Mesenteric fat pad (tissue), 1 donor: ENCODE results near the gene ARSI. TPM values are rescaled to one million over a fixed set of nuclear protein-coding genes. Genes with fewer than 3 reads are reported as not detected.
"Not testable (repeated sequence)": the region's sequence is repeated elsewhere in the genome, so short reads cannot be mapped to it uniquely, and the experiment has no call there.

Experiments
- DNase-seq: peaks from one replicate; pipeline ENCODE4 v3.0.0-alpha.2; 2020; ENCODE audit warnings: low spot score
- total RNA-seq: library from RNA; stranded (reverse); fragmentation: NEBNext Ultra II Directional; extraction: Animal tissue kit (Norgen Biotek cat#: 25700); gene quantifications from one replicate; pipeline ENCODE4 v1.2.1, GENCODE V29; 2021
- donor health status: DM: yes; HTN: yes; CAD: no.

The ARSI gene
- total RNA-seq, 1 donor from 2014 or later: 0.58 TPM

DNA sequence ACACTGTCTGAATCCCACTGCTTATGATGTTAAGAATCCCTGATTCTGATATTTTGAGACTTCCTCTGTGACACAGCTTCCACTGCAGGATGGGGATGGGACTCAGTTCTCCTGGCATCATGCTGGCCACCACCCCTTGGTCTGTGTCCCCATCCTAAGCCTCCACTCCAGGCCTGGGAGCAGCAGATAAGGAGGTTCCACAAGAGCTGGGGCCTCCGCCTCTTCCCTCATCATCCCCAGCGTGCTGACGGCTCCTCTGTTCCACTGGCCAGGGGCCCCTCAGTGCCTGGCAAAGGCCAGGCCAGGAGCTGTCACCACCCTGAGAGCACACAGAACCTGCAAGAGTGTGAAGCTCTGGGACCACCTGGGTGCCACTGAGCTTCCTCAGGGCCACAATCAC, 53.8 kb downstream of the ARSI start:
- no peak for DNase-seq

DNA sequence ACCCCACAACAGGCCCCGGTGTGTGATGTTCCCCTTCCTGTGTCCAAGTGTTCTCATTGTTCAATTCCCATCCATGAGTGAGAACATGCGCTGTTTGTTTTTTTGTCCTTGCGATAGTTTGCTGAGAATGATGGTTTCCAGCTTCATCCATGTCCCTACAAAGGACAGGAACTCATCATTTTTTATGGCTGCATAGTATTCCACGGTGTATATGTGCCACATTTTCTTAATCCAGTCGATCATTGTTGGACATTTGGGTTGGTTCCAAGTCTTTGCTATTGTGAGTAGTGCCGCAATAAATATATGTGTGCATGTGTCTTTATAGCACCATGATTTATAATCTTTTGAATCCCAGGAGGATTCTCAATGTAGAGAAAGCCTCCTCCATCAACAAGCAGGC, 54.2 kb downstream of the ARSI start:
- DNase-seq: not testable (repeated sequence)

DNA sequence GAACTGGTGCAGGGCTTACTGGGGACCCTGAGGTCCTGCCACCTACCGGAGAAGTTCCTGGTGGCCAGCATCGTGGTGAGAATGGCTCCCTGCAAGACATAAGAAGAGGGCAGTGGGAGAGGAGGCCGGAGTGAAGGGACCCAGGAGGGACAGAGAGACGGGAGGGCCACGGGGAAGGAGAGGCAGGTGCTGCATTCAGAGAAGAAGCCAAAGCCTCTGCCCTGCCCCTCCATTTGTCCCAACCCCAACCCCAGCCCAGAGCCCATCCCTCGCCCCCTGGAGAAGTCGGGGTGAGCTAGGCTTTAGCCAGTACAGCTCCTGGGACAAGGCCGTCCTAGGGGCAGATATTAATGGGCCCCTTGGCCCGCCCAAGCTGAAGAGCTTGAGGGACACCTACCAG, 55.0 kb downstream of the ARSI start:
- DNase-seq: no peak

DNA sequence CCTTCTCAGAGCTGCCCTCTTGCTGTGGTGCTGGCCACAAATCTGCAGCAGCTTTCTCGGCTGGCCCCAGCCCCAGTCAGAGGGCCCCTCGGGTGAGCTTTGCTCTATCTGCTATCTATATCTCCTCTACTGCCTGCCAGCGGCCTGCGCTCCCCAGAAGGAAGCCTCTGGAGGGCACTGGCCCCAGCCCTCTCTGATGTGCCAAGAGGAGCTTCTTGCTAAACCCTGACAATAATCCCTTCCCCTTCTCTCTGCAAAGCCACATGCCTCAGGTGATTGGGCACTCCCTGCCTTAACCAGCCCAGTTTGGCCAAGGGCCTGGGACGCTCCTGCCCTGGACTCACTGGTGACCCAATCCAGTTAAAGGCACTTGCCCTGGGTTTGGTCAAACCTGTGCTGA, 55.9 kb downstream of the ARSI start:
- no peak for DNase-seq

DNA sequence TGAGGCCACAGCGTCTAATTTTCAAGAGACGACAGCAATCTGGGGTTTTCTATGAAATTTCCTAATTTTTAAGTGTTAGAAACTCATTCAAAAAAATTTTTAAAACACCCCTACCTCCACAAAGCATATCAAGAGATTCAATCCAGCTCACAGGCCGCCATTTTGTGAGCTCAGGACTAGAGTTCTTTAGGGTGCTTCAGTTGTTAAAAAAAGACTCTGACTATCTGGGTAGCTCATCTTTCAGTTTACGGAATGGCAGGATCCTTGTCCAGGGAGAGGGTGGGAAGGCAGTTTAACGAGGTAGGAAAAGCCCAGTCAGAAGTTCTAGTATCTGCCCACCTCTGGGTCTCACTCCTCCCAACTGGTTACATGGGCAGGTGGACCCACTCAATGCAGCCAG, 56.3 kb downstream of the ARSI start:
- no peak for DNase-seq

Other genes with a start within 250 kb of the ARSI start
- gene CSF1R, start 216.4 kb downstream of the ARSI start, total RNA-seq: 58.6 TPM
- gene PDGFRB, start 147.1 kb downstream of the ARSI start, total RNA-seq: 201 TPM
- gene CDX1, start 136.1 kb downstream of the ARSI start, total RNA-seq: 0.35 TPM
- not detected for gene SLC6A7, start 112.8 kb downstream of the ARSI start, total RNA-seq
- gene CAMK2A, start 13.1 kb downstream of the ARSI start, total RNA-seq: not detected
- 26.1 TPM for gene TCOF1, start 54.8 kb upstream of the ARSI start, total RNA-seq
- gene CD74, start 110.0 kb upstream of the ARSI start, total RNA-seq: 486 TPM
- 1,447 TPM for gene RPS14, start 146.8 kb upstream of the ARSI start, total RNA-seq
- gene NDST1, start 205.2 kb upstream of the ARSI start, total RNA-seq: 110 TPM